Tibial artery (tissue), 4 donors: ENCODE data around the gene BRD3OS.
A peak's percentile ranks its signal among the peaks of the same experiment; 100 is the strongest.

Experiments used
- DNase-seq, 2 donors: peaks; one replicate each; pipeline ENCODE4 v3.0.0-alpha.2; 2019
- H3K27ac ChIP-seq, 2 donors: fragments of 200-600 bp; sonication (generic) in 1 of 2; 1 replicate in 1 of 2; 2 replicates in 1 of 2; pipeline ENCODE4 v1.5.1; 2018 to 2019; ENCODE audit warnings: mild to moderate bottlenecking in 1 of 2
- H3K27me3 ChIP-seq, 2 donors: fragments of 200-600 bp; sonication (generic) in 1 of 2; one replicate each; pipeline versions ENCODE4 v1.5.1 to v1.6.0; 2016 to 2019
- H3K36me3 ChIP-seq, 3 donors: fragments of 200-600 bp; sonication (generic) in 2 of 3; one replicate each; pipeline ENCODE4 v1.5.1; 2016 to 2019; ENCODE audit warnings: mild to moderate bottlenecking in 2 of 3
- H3K4me1 ChIP-seq, 4 donors: fragments of 200-600 bp; sonication (generic) in 2 of 4; 1 replicate in 3 of 4; 2 replicates in 1 of 4; pipeline ENCODE4 v1.5.1; 2016 to 2019
- H3K4me3 ChIP-seq, 2 donors: fragments of 200-600 bp; sonication (generic) in 1 of 2; 1 replicate in 1 of 2; 2 replicates in 1 of 2; pipeline ENCODE4 v1.5.1; 2018 to 2019; ENCODE audit warnings: mild to moderate bottlenecking in 2 of 2
- H3K9me3 ChIP-seq, 3 donors: fragments of 200-600 bp; sonication (generic) in 1 of 3; one replicate each; pipeline ENCODE4 v1.5.1; 2016 to 2019
- CTCF ChIP-seq, 2 experiments: fragments of 200-600 bp in 1 of 2; fragments of 450-650 bp in 1 of 2; IDR thresholded peaks; one replicate each; pipeline ENCODE4 v1.5.1; 2017 to 2019; ENCODE audit warnings: antibody characterized with exemption in 2 of 2, mild to moderate bottlenecking in 1 of 2, moderate library complexity in 1 of 2
- intact Hi-C: fragments of 100-400 bp; cut with DNase I; formaldehyde crosslinking; loops from one replicate; pipeline ENCODE4 v1.15.0; 2023; ENCODE audit warnings: low total_unique reads

Gene BRD3OS

DNA sequence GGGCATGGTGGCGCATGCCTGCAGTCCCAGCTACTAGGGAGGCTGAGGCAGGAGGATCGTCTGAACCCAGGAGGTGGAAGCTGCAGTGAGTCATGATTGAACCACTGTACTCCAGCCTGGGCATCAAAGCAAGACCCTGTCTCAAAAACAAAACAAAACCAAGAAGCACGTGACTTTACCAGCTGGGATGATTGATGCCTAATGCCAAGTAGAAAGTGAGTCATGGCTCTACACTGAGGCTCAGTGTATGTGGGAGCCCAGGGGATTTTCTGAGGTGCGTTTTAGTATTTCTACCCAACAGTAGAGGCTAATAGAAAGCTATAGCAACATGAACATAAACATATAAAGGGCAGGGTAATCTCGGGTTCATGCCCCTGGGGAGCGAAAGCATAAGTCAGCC lies 13.9 kb upstream of the BRD3OS start:
- no peaks in the 10 kb centered on the region for H3K9me3 ChIP-seq
- intact Hi-C loops, result no loop called here
- H3K36me3 ChIP-seq, result no peaks in the 10 kb centered on the region
- no peak overlapping the region for H3K27ac ChIP-seq
- TF ChIP-seq CTCF (IDR thresholded peaks at IDR 0.05), result no peak
- no peaks in the 10 kb centered on the region for H3K4me1 ChIP-seq
- no peak for DNase-seq
- H3K4me3 ChIP-seq, result no peak overlapping the region
- H3K27me3 ChIP-seq, result peaks cover 0 to 22% of the 10 kb centered on the region in 2 donors

GRCh38 chr9:134014946-134015345 lies 10.3 kb upstream of the BRD3OS start:
- H3K36me3 ChIP-seq, result no peaks in the 10 kb centered on the region
- H3K4me3 ChIP-seq, result no peak overlapping the region
- intact Hi-C loops, result no loop called here
- H3K4me1 ChIP-seq, result no peaks in the 10 kb centered on the region
- DNase-seq, result no peak
- H3K27ac ChIP-seq, result no peak overlapping the region
- H3K27me3 ChIP-seq, result peaks cover 0 to 3% of the 10 kb centered on the region in 2 donors
- TF ChIP-seq CTCF (IDR thresholded peaks at IDR 0.05), result no peak
- no peaks in the 10 kb centered on the region for H3K9me3 ChIP-seq

GRCh38 chr9:134024214-134024792 lies 978 bp upstream of the BRD3OS start:
- no peaks in the 10 kb centered on the region for H3K27me3 ChIP-seq
- peaks cover 0 to 14% (median 10%) of the 10 kb centered on the region in 4 donors for H3K4me1 ChIP-seq
- H3K27ac ChIP-seq, result peak overlapping the region; percentile 30 to 81
- intact Hi-C loops, result no loop called here
- DNase-seq, result no peak
- no peak for TF ChIP-seq CTCF (IDR thresholded peaks at IDR 0.05)
- no peaks in the 10 kb centered on the region for H3K9me3 ChIP-seq
- H3K4me3 ChIP-seq, result peak overlapping the region; percentile 37 to 95
- peaks cover 0 to 29% (median 10%) of the 10 kb centered on the region in 3 donors for H3K36me3 ChIP-seq

DNA sequence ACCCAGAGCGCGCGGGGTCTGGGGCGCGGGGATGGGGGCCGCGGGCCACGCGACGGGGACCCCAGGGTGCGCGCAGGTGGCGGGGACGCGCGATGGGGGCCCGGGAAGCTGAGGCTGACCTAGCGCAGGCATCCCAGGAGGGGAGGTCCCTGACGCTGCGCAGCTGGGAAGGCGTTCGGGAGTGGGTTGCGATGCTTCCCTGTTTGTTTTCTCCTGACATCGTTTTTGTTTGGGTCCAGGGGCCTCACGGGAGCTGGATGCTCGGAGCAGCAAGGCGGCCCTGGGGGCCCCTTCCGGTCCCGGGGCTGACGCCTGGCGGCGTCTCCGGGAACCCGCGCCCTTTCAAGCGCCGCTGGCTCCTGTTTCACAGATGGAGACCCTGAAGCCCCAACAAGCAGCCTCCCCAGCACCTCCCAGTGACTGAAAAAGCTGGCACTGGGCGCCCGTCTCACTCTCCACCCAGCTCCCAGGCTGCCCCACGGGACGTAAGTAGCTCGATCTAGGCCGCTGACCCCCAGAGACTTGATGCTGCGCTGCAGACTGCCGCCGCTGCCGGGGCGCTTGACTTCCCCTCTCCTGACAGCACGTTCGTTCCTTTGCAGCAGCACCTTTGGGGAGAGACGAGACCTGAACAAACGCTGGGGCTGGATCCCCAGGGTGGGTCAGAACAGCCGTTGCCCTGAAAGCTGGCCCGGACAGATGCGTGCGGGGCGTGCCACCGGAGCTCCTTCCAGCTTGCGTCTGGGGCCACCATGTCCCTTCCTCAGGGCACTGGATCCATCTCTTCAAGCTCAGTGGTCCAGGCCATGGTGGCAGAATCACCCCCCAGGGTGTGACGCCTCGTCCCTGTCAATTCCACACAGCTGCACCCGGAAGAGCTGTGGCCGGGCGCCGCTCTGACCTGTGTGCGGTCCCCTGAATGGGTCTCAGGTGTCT lies 593 bp downstream of the BRD3OS start:
- DNase-seq, result peak; percentile 38 to 77
- Histone ChIP-seq H3K36me3 (peaks cover 4 to 43% (median 19%) of the 10 kb centered on the region in 3 donors), H3K27me3 (no peaks in the 10 kb centered on the region), H3K4me1 (peaks cover 0 to 14% (median 10%) of the 10 kb centered on the region in 4 donors), H3K9me3 (no peaks in the 10 kb centered on the region), H3K4me3 (peak overlapping the region; percentile 95), H3K27ac (peak overlapping the region; percentile 81)
- intact Hi-C loops, result loop anchor here (5.0 kb wide), 1 partner anchor 41 kb away; the partner anchor contains the start of gene BRD3
- no peak for TF ChIP-seq CTCF (IDR thresholded peaks at IDR 0.05)

DNA sequence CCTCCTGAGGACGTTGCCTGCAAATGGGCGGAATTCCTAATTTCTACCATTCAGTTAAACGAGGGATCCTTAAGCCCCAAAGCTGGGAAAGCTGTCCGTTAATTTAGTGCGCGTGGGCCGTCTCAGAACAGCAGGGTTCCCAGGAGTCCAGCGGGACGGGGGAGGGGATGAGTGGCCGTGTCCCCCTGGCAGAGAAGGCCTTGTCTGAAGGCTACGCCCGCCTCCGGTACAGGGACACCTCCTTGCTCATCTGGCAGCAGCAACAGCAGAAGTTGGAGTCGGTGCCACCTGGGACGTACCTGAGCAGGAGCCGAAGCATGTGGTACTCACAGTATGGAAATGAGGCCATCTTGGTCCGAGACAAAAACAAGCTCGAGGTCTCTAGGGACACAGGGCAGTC lies 1.3 kb downstream of the BRD3OS start:
- intact Hi-C loops, result loop anchor here (5.0 kb wide), 1 partner anchor 41 kb away; the partner anchor contains the start of gene BRD3
- Histone ChIP-seq H3K4me1 (peaks cover 0 to 14% (median 10%) of the 10 kb centered on the region in 4 donors), H3K9me3 (no peaks in the 10 kb centered on the region), H3K27ac (peak overlapping the region in 1 of 2 donors; percentile 81), H3K27me3 (no peaks in the 10 kb centered on the region), H3K4me3 (peak overlapping the region in 1 of 2 donors; percentile 95), H3K36me3 (peaks cover 11 to 50% (median 26%) of the 10 kb centered on the region in 3 donors)
- DNase-seq, result peak in 1 of 2 donors; percentile 72
- no peak for TF ChIP-seq CTCF (IDR thresholded peaks at IDR 0.05)
